Putamen (tissue), 1 donor: ENCODE measurements around the gene FBXW11.
"Not testable (repeated sequence)": the region's sequence is repeated elsewhere in the genome, so short reads cannot be mapped to it uniquely, and the experiment has no call there.

Source experiments
- DNase-seq: peaks from one replicate; pipeline ENCODE4 v3.0.0-alpha.2; 2016; ENCODE audit warnings: low spot score

The FBXW11 gene

GRCh38 chr5:172020110-172020786 is 13.8 kb upstream of the FBXW11 start:
- not testable (repeated sequence) for DNase-seq

GRCh38 chr5:172015346-172015745 is 8.9 kb upstream of the FBXW11 start:
- DNase-seq: no peak

- no peak for DNase-seq
Observed at GRCh38 chr5:172010278-172010677, 3.8 kb upstream of the FBXW11 start.

- no peak for DNase-seq
Observed at GRCh38 chr5:172009536-172010270, 3.3 kb upstream of the FBXW11 start.

- DNase-seq: no peak
Observed at GRCh38 chr5:172008689-172009141, 2.3 kb upstream of the FBXW11 start.

- DNase-seq: no peak
Observed at GRCh38 chr5:172008111-172008455, 1.6 kb upstream of the FBXW11 start.

- DNase-seq: no peak
Observed at GRCh38 chr5:172007175-172008110, 1.0 kb upstream of the FBXW11 start.

GRCh38 chr5:172005708-172006320 is 624 bp downstream of the FBXW11 start:
- DNase-seq: peak; percentile 27

- DNase-seq: no peak
Observed at GRCh38 chr5:172004824-172005237, 1.6 kb downstream of the FBXW11 start.

GRCh38 chr5:172003746-172004145 is 2.7 kb downstream of the FBXW11 start:
- DNase-seq: no peak

GRCh38 chr5:172002840-172003512 is 3.5 kb downstream of the FBXW11 start:
- no peak for DNase-seq

- no peak for DNase-seq
Observed at GRCh38 chr5:172002310-172002709, 4.1 kb downstream of the FBXW11 start.

GRCh38 chr5:171999877-172000276 is 6.6 kb downstream of the FBXW11 start:
- DNase-seq: no peak

- DNase-seq: no peak
Observed at GRCh38 chr5:171999100-171999499, 7.3 kb downstream of the FBXW11 start.

GRCh38 chr5:171997011-171997410 is 9.4 kb downstream of the FBXW11 start:
- no peak for DNase-seq

GRCh38 chr5:171992813-171993212 is 13.6 kb downstream of the FBXW11 start:
- no peak for DNase-seq

- DNase-seq: no peak
Observed at GRCh38 chr5:171992305-171992704, 14.1 kb downstream of the FBXW11 start.

- no peak for DNase-seq
Observed at GRCh38 chr5:171990713-171991015, 15.8 kb downstream of the FBXW11 start.

- no peak for DNase-seq
Observed at GRCh38 chr5:171989946-171990712, 16.3 kb downstream of the FBXW11 start.

- DNase-seq: no peak
Observed at GRCh38 chr5:171989276-171989675, 17.2 kb downstream of the FBXW11 start.

- no peak for DNase-seq
Observed at GRCh38 chr5:171986772-171987171, 19.7 kb downstream of the FBXW11 start.
